HCT116 (cell line): ENCODE results near the gene LRBA. TPM values are rescaled to one million over a fixed set of nuclear protein-coding genes. Genes with fewer than 3 reads are reported as not detected.

ENCODE experiments used
- ATAC-seq: fragments of 200-7000 bp; cut with Tn5 transposase; 2 replicates; pipeline ENCODE4 v1.9.1; 2020; ENCODE audit warnings: mild to moderate bottlenecking, moderate library complexity
- BruUV-seq: library from RNA; stranded (reverse); fragments of 400-500 nt; replicated peaks from 2 replicates; lab custom pipeline; 2021; lab: Mats Ljungman, UMichigan
- CTCF ChIA-PET: fragments of 300-600 bp; sonication (Branson Sonifier 250); formaldehyde crosslinking; loops from one replicate; lab custom pipeline; 2021; ENCODE audit warnings: antibody characterized with exemption; lab: Charles Lee
- POLR2A ChIA-PET: fragments of 300-600, 350-600 bp; sonication (Branson Sonifier 250); formaldehyde crosslinking; loops from one replicate; lab custom pipeline; 2021; ENCODE audit warnings: antibody characterized with exemption; lab: Charles Lee
- RAD21 ChIA-PET, 2 experiments: fragments of 300-600 bp; sonication (Branson Sonifier 250); formaldehyde crosslinking; loops; one replicate each; lab custom pipeline; 2023; ENCODE audit warnings: low total read pairs in 2 of 2; ENCODE audit not compliant: uncharacterized antibody in 2 of 2, unreplicated experiment in 2 of 2, low non-redundant PET in 1 of 2; lab: Charles Lee
- DNase-seq: peaks from one replicate; pipeline ENCODE4 v3.0.0-alpha.2; 2010; ENCODE audit warnings: low read depth, low spot score
- H2AFZ ChIP-seq: fragments of 200-600 bp; shearing (Covaris generic), sonication (generic); 2 replicates; pipeline ENCODE4 v1.6.1; 2017; ENCODE audit warnings: low read depth, mixed run types, mixed read lengths, antibody characterized with exemption, low read length; ENCODE audit not compliant: poor library complexity, severe bottlenecking
- H3K27ac ChIP-seq: 2 replicates; pipeline ENCODE4 v1.5.1; 2012; ENCODE audit warnings: low read depth, low read length
- H3K27me3 ChIP-seq: fragments of 200-600 bp; sonication (generic); 2 replicates; pipeline ENCODE4 v1.6.1; 2016; ENCODE audit warnings: mixed run types, low read length, mixed read lengths; ENCODE audit not compliant: insufficient read depth
- H3K36me3 ChIP-seq, 2 experiments: fragments of 200-500 bp in 1 of 2; fragments of 200-600 bp in 1 of 2; sonication (Bioruptor generic) in 1 of 2; sonication (generic) in 1 of 2; 2 replicates each; pipeline versions ENCODE4 v1.5.1 to v1.6.1; 2014 to 2016; ENCODE audit warnings: low read length in 2 of 2, inconsistent platforms in 1 of 2, mixed read lengths in 1 of 2, mixed run types in 1 of 2; ENCODE audit not compliant: insufficient read depth in 2 of 2, control insufficient read depth in 1 of 2
- H3K4me1 ChIP-seq, 2 experiments: fragments of 200-600 bp in 1 of 2; sonication (generic) in 1 of 2; 2 replicates each; pipeline versions ENCODE4 v1.5.1 to v1.6.1; 2012 to 2017; ENCODE audit warnings: low read length in 2 of 2, inconsistent platforms in 1 of 2, mild to moderate bottlenecking in 1 of 2, mixed read lengths in 1 of 2, mixed run types in 1 of 2, moderate library complexity in 1 of 2; ENCODE audit not compliant: insufficient read depth in 2 of 2, control insufficient read depth in 1 of 2
- H3K4me2 ChIP-seq: fragments of 200-600 bp; sonication (generic); 2 replicates; pipeline ENCODE4 v1.6.1; 2017; ENCODE audit warnings: mixed run types, low read length, mixed read lengths
- H3K4me3 ChIP-seq, 2 experiments: fragments of 200-600 bp in 1 of 2; sonication (generic) in 1 of 2; replicated peaks in 1 of 2; 2 replicates each; pipeline ENCODE4 v1.5.1; 2011 to 2016; ENCODE audit warnings: low read length in 2 of 2, control low read depth in 1 of 2, low read depth in 1 of 2, mild to moderate bottlenecking in 1 of 2, mixed read lengths in 1 of 2, mixed run types in 1 of 2
- H3K79me2 ChIP-seq: fragments of 200-600 bp; sonication (generic); 2 replicates; pipeline ENCODE4 v1.6.1; 2017; ENCODE audit warnings: mild to moderate bottlenecking, mixed run types, low read length, moderate library complexity, mixed read lengths; ENCODE audit not compliant: insufficient read depth
- H3K9ac ChIP-seq: fragments of 200-600 bp; sonication (generic); 2 replicates; pipeline ENCODE4 v1.6.1; 2016; ENCODE audit warnings: low read length, mixed read lengths
- H3K9me2 ChIP-seq: fragments of 200-600 bp; sonication (generic), shearing (Covaris generic); 2 replicates; pipeline ENCODE4 v1.6.1; 2017; ENCODE audit warnings: mixed run types, mild to moderate bottlenecking, moderate library complexity; ENCODE audit not compliant: insufficient read depth
- H3K9me3 ChIP-seq, 2 experiments: fragments of 200-500 bp in 1 of 2; fragments of 200-600 bp in 1 of 2; sonication (Bioruptor generic) in 1 of 2; sonication (generic) in 1 of 2; 2 replicates each; pipeline ENCODE4 v1.6.1; 2014 to 2017; ENCODE audit warnings: low read length in 2 of 2, mixed read lengths in 2 of 2, inconsistent platforms in 1 of 2, low read depth in 1 of 2, mild to moderate bottlenecking in 1 of 2, mixed run types in 1 of 2, moderate library complexity in 1 of 2; ENCODE audit not compliant: control insufficient read depth in 1 of 2, insufficient read depth in 1 of 2
- H4K20me1 ChIP-seq: fragments of 200-600 bp; sonication (generic), shearing (Covaris generic); 2 replicates; pipeline ENCODE4 v1.6.1; 2017; ENCODE audit warnings: mixed run types, mild to moderate bottlenecking, moderate library complexity; ENCODE audit not compliant: insufficient read depth
- ATF3 ChIP-seq: IDR thresholded peaks from 2 replicates; pipeline ENCODE4 v1.6.1; 2012
- CTCF ChIP-seq, 3 experiments: fragments of 200-600 bp in 1 of 3; sonication (generic) in 1 of 3; IDR thresholded peaks in 2 of 3; conservative IDR thresholded peaks in 1 of 3; 2 replicates each; pipeline ENCODE4 v1.5.1; 2012 to 2017; ENCODE audit warnings: low read depth in 2 of 3, low read length in 2 of 3, antibody characterized with exemption in 1 of 3, borderline replicate concordance in 1 of 3, control low read depth in 1 of 3, mild to moderate bottlenecking in 1 of 3, mixed read lengths in 1 of 3, mixed run types in 1 of 3, moderate library complexity in 1 of 3; ENCODE audit not compliant: insufficient read depth in 1 of 3
- ELF1 ChIP-seq: IDR thresholded peaks from 2 replicates; pipeline ENCODE4 v1.6.1; 2012; ENCODE audit warnings: low read depth, borderline replicate concordance
- EZH2phosphoT487 ChIP-seq: fragments of 200-600 bp; IDR thresholded peaks from 2 replicates; pipeline ENCODE4 v1.6.1; 2018; ENCODE audit warnings: antibody characterized with exemption, borderline replicate concordance
- JUND ChIP-seq: IDR thresholded peaks from 2 replicates; pipeline ENCODE4 v1.6.1; 2012
- MAX ChIP-seq: IDR thresholded peaks from 2 replicates; pipeline ENCODE4 v1.6.1; 2012
- POLR2AphosphoS5 ChIP-seq: IDR thresholded peaks from 2 replicates; pipeline ENCODE4 v1.6.1; 2011; ENCODE audit warnings: mild to moderate bottlenecking, low read depth, low read length, moderate library complexity
- REST ChIP-seq: IDR thresholded peaks from 2 replicates; pipeline ENCODE4 v1.6.1; 2012; ENCODE audit warnings: low read depth
- SIN3A ChIP-seq: IDR thresholded peaks from 2 replicates; pipeline ENCODE4 v1.6.1; 2012; ENCODE audit warnings: low read depth
- SP1 ChIP-seq: IDR thresholded peaks from 2 replicates; pipeline ENCODE4 v1.6.1; 2012; ENCODE audit warnings: low read depth
- SRF ChIP-seq: IDR thresholded peaks from 2 replicates; pipeline ENCODE4 v1.6.1; 2012; ENCODE audit warnings: low read depth
- TCF7L2 ChIP-seq: IDR thresholded peaks from 2 replicates; pipeline ENCODE4 v1.7.0; 2011; ENCODE audit warnings: borderline replicate concordance, inconsistent platforms; ENCODE audit not compliant: insufficient read depth, insufficient read length; ENCODE audit errors: extremely low read depth
- YY1 ChIP-seq: IDR thresholded peaks from 2 replicates; pipeline ENCODE4 v1.6.1; 2011; ENCODE audit warnings: low read length, low read depth, moderate library complexity, mild to moderate bottlenecking; ENCODE audit not compliant: insufficient replicate concordance; ENCODE audit errors: extremely low read depth
- ZFX ChIP-seq: fragments of 450-650 bp; IDR thresholded peaks from 2 replicates; pipeline ENCODE4 v1.6.1; 2017
- ZNF274 ChIP-seq: fragments of 200-500 bp; sonication (Bioruptor generic); IDR thresholded peaks from 2 replicates; pipeline ENCODE4 v1.6.1; 2014; ENCODE audit warnings: mild to moderate bottlenecking, low read depth, low read length, inconsistent platforms
- intact Hi-C: fragments of 100-400 bp; cut with micrococcal nuclease; formaldehyde crosslinking; loops from 2 replicates; pipeline ENCODE4 v1.10.0; 2022
- total RNA-seq: library from RNA; stranded (reverse); gene quantifications from one replicate; pipeline ENCODE4 v1.2.1, GENCODE V29; 2021; ENCODE audit not compliant: unreplicated experiment

The LRBA gene
- total RNA-seq, 1 experiment from 2014 or later: 79.8 TPM

GRCh38 chr4:150235808-150236271 lies 779.2 kb downstream of the LRBA start:
- no TSS peak for BruUV-seq
- H3K27ac ChIP-seq: no peak overlapping the region
- no peak overlapping the region for H3K4me3 ChIP-seq
- no peaks in the 10 kb centered on the region for H3K79me2 ChIP-seq
- TF ChIP-seq YY1 (no peak), TCF7L2 (no peak), CTCF (IDR thresholded peaks at IDR 0.05 in 2 of 3, conservative IDR thresholded peaks at IDR 0.05 in 1 of 3; ENCODE audit: borderline replicate concordance in 1 of 3, insufficient read depth in 1 of 3, low read depth in 2 of 3, low read length in 2 of 3) (no peak)
- no peaks in the 10 kb centered on the region for H3K9me3 ChIP-seq
- no peak overlapping the region for H2AFZ ChIP-seq
- POLR2A ChIA-PET: no interaction called here
- H3K4me2 ChIP-seq: no peak overlapping the region
- no peaks in the 10 kb centered on the region for H3K36me3 ChIP-seq
- ATAC-seq (no peak), DNase-seq (no peak)
- H4K20me1 ChIP-seq: no peaks in the 10 kb centered on the region
- H3K4me1 ChIP-seq: peaks cover 0 to 14% of the 10 kb centered on the region in 2 experiments; a peak in 3 of 4 replicates
- CTCF ChIA-PET: no interaction called here
- no peaks in the 10 kb centered on the region for H3K27me3 ChIP-seq
- no peaks in the 10 kb centered on the region for H3K9me2 ChIP-seq
- H3K9ac ChIP-seq: no peak overlapping the region
- intact Hi-C loops: no loop called here
- RAD21 ChIA-PET: no interaction called here

GRCh38 chr4:150235317-150235716 lies 779.8 kb downstream of the LRBA start:
- RAD21 ChIA-PET: no interaction called here
- H3K4me1 ChIP-seq: peaks cover 0 to 14% of the 10 kb centered on the region in 2 experiments; a peak in 3 of 4 replicates
- no peaks in the 10 kb centered on the region for H3K9me2 ChIP-seq
- POLR2A ChIA-PET: no interaction called here
- no peaks in the 10 kb centered on the region for H3K9me3 ChIP-seq
- no peaks in the 10 kb centered on the region for H4K20me1 ChIP-seq
- intact Hi-C loops: no loop called here
- ATAC-seq (no peak), DNase-seq (no peak)
- no TSS peak for BruUV-seq
- no peak overlapping the region for H3K27ac ChIP-seq
- no peak overlapping the region for H3K4me3 ChIP-seq
- no peaks in the 10 kb centered on the region for H3K27me3 ChIP-seq
- no peaks in the 10 kb centered on the region for H3K36me3 ChIP-seq
- H3K4me2 ChIP-seq: no peak overlapping the region
- CTCF ChIA-PET: no interaction called here
- H3K79me2 ChIP-seq: no peaks in the 10 kb centered on the region
- no peak overlapping the region for H2AFZ ChIP-seq
- no peak overlapping the region for H3K9ac ChIP-seq
- TF ChIP-seq ZNF274 (no peak), ZFX (no peak), EZH2phosphoT487 (no peak), ELF1 (no peak), SIN3A (no peak), SRF (no peak), SP1 (no peak), YY1 (no peak), MAX (no peak), ATF3 (no peak), JUND (no peak), POLR2AphosphoS5 (no peak), TCF7L2 (no peak), REST (no peak)
